Testis (tissue), 3 donors: ENCODE data around the gene ASIC5. TPM values are rescaled to one million over a fixed set of nuclear protein-coding genes. Genes with fewer than 3 reads are reported as not detected.

Experiments used
- DNase-seq: peaks from one replicate; pipeline ENCODE4 v3.0.0-alpha.2; 2019
- H3K27ac ChIP-seq, 2 donors: fragments of 200-600 bp; sonication (generic); one replicate each; pipeline ENCODE4 v1.5.1; 2019
- H3K27me3 ChIP-seq: fragments of 200-600 bp; sonication (generic); one replicate; pipeline ENCODE4 v1.5.1; 2019
- H3K36me3 ChIP-seq: fragments of 200-600 bp; sonication (generic); one replicate; pipeline ENCODE4 v1.5.1; 2017; ENCODE audit warnings: low read depth; ENCODE audit errors: missing control alignments
- H3K4me1 ChIP-seq: fragments of 200-600 bp; sonication (generic); one replicate; pipeline ENCODE4 v1.5.1; 2019
- H3K4me3 ChIP-seq, 2 donors: fragments of 200-600 bp; sonication (generic); one replicate each; pipeline ENCODE4 v1.5.1; 2017 to 2019
- H3K9me3 ChIP-seq: fragments of 200-600 bp; sonication (generic); one replicate; pipeline ENCODE4 v1.5.1; 2017
- CTCF ChIP-seq, 3 experiments: fragments of 450-650 bp in 2 of 3; fragments of 200-600 bp in 1 of 3; sonication (generic) in 1 of 3; IDR thresholded peaks; one replicate each; pipeline ENCODE4 v1.5.1; 2016 to 2019; ENCODE audit warnings: antibody characterized with exemption in 3 of 3, mild to moderate bottlenecking in 2 of 3, moderate library complexity in 1 of 3
- POLR2A ChIP-seq: fragments of 450-650 bp; IDR thresholded peaks from one replicate; pipeline ENCODE4 v1.6.1; 2017; ENCODE audit warnings: antibody characterized with exemption, mild to moderate bottlenecking, moderate library complexity
- WGBS, 2 donors: methylation state at CpG; one replicate each; pipeline ENCODE4 v1.1.5; 2018; 5-methylcytosine and 5-hydroxymethylcytosine counted together
- intact Hi-C: fragments of 100-400 bp; cut with DNase I; formaldehyde crosslinking; loops from one replicate; pipeline ENCODE4 v1.15.1; 2023; ENCODE audit warnings: low total_unique reads
- polyA plus RNA-seq: library from polyadenylated mRNA; stranded (reverse); fragments of 350-450 nt; fragmentation: Illumina TruSeq; extraction: RNeasy Lipid Tissue Mini Kit (QIAGEN cat#74804); gene quantifications from one replicate; pipeline ENCODE4 v1.2.3, GENCODE V29; 2014; ENCODE audit warnings: low read depth, low replicate concordance; ENCODE audit not compliant: insufficient read depth
- total RNA-seq, 2 donors: library from RNA; depleted of rRNA; stranded (reverse); fragments of >200 nt; gene quantifications; one replicate each; pipeline ENCODE4 v1.2.3, GENCODE V29; 2016

The ASIC5 gene
- total and polyA plus RNA-seq, 3 donors from 2014 or later, result not detected

GRCh38 chr4:155853189-155853588, 12.9 kb downstream of the ASIC5 start:
- Histone ChIP-seq H3K36me3 (no peaks in the 10 kb centered on the region), H3K27ac (no peak overlapping the region), H3K4me1 (no peaks in the 10 kb centered on the region), H3K4me3 (no peak overlapping the region), H3K27me3 (no peaks in the 10 kb centered on the region), H3K9me3 (no peaks in the 10 kb centered on the region)
- intact Hi-C loops, result no loop called here
- no peak for TF ChIP-seq CTCF (IDR thresholded peaks at IDR 0.05)
- no peak for TF ChIP-seq POLR2A
- 90 to 98% methylated on average over 3 of the region's 3 CpGs for WGBS, 2 donors
- DNase-seq, result no peak

DNA sequence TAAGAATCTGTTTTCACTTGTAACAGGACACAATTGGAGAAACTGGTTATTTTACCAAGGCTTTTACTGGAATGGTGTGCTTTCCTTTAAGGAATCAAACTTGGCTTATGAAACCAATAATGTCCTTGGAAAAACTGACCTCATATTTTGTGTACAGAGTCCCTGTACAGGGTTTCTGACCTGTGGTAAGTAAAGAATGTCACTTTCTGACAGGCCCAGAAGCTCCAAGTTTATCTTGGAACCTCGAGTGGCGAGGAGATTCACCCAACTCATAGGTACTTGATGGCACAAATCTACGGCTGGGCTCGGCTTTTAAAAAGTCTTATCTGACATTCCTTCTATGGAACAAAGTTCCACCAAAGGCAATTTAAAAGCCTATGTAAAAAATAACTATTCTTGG, 17.0 kb downstream of the ASIC5 start:
- DNase-seq, result no peak
- TF ChIP-seq POLR2A (no peak), CTCF (IDR thresholded peaks at IDR 0.05) (no peak)
- H3K27ac ChIP-seq, result no peak overlapping the region
- no peaks in the 10 kb centered on the region for H3K36me3 ChIP-seq
- H3K27me3 ChIP-seq, result no peaks in the 10 kb centered on the region
- H3K4me1 ChIP-seq, result no peaks in the 10 kb centered on the region
- H3K4me3 ChIP-seq, result no peak overlapping the region
- WGBS, 2 donors, result 59 to 80% methylated on average over 4 of the region's 4 CpGs
- no peaks in the 10 kb centered on the region for H3K9me3 ChIP-seq
- intact Hi-C loops, result no loop called here

- Histone ChIP-seq H3K4me1 (no peaks in the 10 kb centered on the region), H3K27me3 (no peaks in the 10 kb centered on the region), H3K27ac (no peak overlapping the region), H3K4me3 (no peak overlapping the region), H3K36me3 (no peaks in the 10 kb centered on the region), H3K9me3 (no peaks in the 10 kb centered on the region)
- intact Hi-C loops, result no loop called here
- TF ChIP-seq CTCF (IDR thresholded peaks at IDR 0.05) (no peak), POLR2A (no peak)
- DNase-seq, result no peak
These were observed 19.1 kb downstream of the ASIC5 start for GRCh38 chr4:155846929-155847328.

- no peak for TF ChIP-seq POLR2A
- no peak for TF ChIP-seq CTCF (IDR thresholded peaks at IDR 0.05)
- no peaks in the 10 kb centered on the region for H3K36me3 ChIP-seq
- no peaks in the 10 kb centered on the region for H3K27me3 ChIP-seq
- no peak overlapping the region for H3K4me3 ChIP-seq
- no peaks in the 10 kb centered on the region for H3K9me3 ChIP-seq
- no peak overlapping the region for H3K27ac ChIP-seq
- no peak for DNase-seq
- intact Hi-C loops, result no loop called here
- H3K4me1 ChIP-seq, result no peaks in the 10 kb centered on the region
These were observed 24.0 kb downstream of the ASIC5 start for GRCh38 chr4:155842080-155842479.

- no peaks in the 10 kb centered on the region for H3K27me3 ChIP-seq
- DNase-seq, result no peak
- intact Hi-C loops, result no loop called here
- no peak overlapping the region for H3K4me3 ChIP-seq
- 88 to 92% methylated on average over 1 of the region's 1 CpG for WGBS, 2 donors
- H3K9me3 ChIP-seq, result no peaks in the 10 kb centered on the region
- TF ChIP-seq CTCF (IDR thresholded peaks at IDR 0.05), result no peak
- TF ChIP-seq POLR2A, result no peak
- no peak overlapping the region for H3K27ac ChIP-seq
- H3K4me1 ChIP-seq, result no peaks in the 10 kb centered on the region
- no peaks in the 10 kb centered on the region for H3K36me3 ChIP-seq
These were observed 28.8 kb downstream of the ASIC5 start for GRCh38 chr4:155837203-155837796.
